Measurements from ENCODE around the gene ECT2.

DNA sequence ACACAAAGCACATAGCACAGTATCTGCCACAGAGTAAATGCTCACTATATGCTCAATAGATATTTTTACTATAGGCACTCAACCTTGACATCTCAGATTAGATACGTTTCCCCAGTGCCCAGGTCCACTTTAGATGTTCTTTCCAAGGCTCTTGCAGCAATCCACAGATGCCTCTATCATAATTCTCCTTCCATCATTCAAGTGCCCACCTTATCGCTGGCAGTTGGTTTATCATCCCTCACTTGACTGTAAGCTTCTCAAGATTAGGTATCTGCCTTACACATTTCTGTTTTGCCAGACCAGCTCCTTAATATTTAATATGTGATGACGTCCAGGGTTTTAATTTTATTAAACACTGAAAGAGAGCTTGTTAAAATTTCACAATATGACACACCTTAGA lies 48.3 kb upstream of the ECT2 start:
- TF ChIP-seq EP300 (IDR thresholded peaks at IDR 0.05) (no peak), POLR2A (IDR thresholded peaks at IDR 0.05) (no peak), CTCF (IDR thresholded peaks at IDR 0.05) (no peak)
